Femur (tissue), 1 donor: ENCODE results near the gene TSPOAP1.
A peak's percentile ranks its signal among the peaks of the same experiment; 100 is the strongest.

Experiments used
- DNase-seq: peaks from one replicate; pipeline ENCODE4 v3.0.0-alpha.2; 2017

TSPOAP1 gene

GRCh38 chr17:58338841-58339754 lies 10.5 kb upstream of the TSPOAP1 start:
- DNase-seq = peak; percentile 73

- no peak for DNase-seq
Observed at GRCh38 chr17:58338454-58338840, 9.9 kb upstream of the TSPOAP1 start.

- DNase-seq = peak; percentile 84
Observed at GRCh38 chr17:58337600-58338453, 9.2 kb upstream of the TSPOAP1 start.

- no peak for DNase-seq
Observed at GRCh38 chr17:58337210-58337599, 8.6 kb upstream of the TSPOAP1 start.

GRCh38 chr17:58336456-58337209 lies 8.0 kb upstream of the TSPOAP1 start:
- peak; percentile 53 for DNase-seq

GRCh38 chr17:58335779-58336455 lies 7.3 kb upstream of the TSPOAP1 start:
- no peak for DNase-seq

- no peak for DNase-seq
Observed at GRCh38 chr17:58335061-58335731, 6.6 kb upstream of the TSPOAP1 start.

GRCh38 chr17:58334661-58335060 lies 6.1 kb upstream of the TSPOAP1 start:
- no peak for DNase-seq

GRCh38 chr17:58334256-58334655 lies 5.7 kb upstream of the TSPOAP1 start:
- DNase-seq = no peak

- no peak for DNase-seq
Observed at GRCh38 chr17:58333736-58334207, 5.2 kb upstream of the TSPOAP1 start.

GRCh38 chr17:58332778-58333735 lies 4.5 kb upstream of the TSPOAP1 start:
- no peak for DNase-seq

- DNase-seq = peak; percentile 82
Observed at GRCh38 chr17:58331815-58332777, 3.5 kb upstream of the TSPOAP1 start.

GRCh38 chr17:58330997-58331814 lies 2.6 kb upstream of the TSPOAP1 start:
- no peak for DNase-seq

GRCh38 chr17:58330538-58330996 lies 2.0 kb upstream of the TSPOAP1 start:
- no peak for DNase-seq

GRCh38 chr17:58329810-58330537 lies 1.4 kb upstream of the TSPOAP1 start:
- no peak for DNase-seq

GRCh38 chr17:58329035-58329809 lies 627 bp upstream of the TSPOAP1 start:
- peak; percentile 64 for DNase-seq
